Panc1 (cell line): ENCODE measurements around the gene USP10.

Source experiments
- POLR2AphosphoS5 ChIP-seq: IDR thresholded peaks from 2 replicates; pipeline ENCODE4 v1.6.1; 2012; ENCODE audit warnings: mild to moderate bottlenecking, low read depth, low read length, moderate library complexity
- TF ChIP-seq, protein P1 (sequence below): fragments of 450-650 bp; IDR thresholded peaks from 2 replicates; pipeline ENCODE4 v1.5.1; 2017; ENCODE audit warnings: mild to moderate bottlenecking

DNA sequence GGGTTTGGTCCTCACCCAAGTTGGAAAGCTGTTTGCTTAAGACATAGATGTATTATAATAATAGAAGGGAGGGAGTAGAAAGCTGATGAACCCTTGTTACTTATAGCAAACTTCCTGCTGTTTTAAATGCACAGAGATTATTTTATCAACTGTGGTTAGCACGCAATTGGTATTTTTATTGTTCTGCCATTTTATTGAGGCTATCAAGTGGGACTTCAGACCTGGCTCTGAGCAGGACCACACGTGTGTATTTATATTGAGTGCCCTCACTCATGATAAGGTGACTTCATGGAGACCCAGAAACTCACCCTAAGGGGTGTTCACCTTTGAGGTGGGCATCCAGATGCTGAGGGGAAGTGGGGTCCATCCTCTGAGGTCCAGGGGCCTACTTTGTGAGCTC lies 34.4 kb upstream of the USP10 start:
- TF ChIP-seq, protein P1, sequence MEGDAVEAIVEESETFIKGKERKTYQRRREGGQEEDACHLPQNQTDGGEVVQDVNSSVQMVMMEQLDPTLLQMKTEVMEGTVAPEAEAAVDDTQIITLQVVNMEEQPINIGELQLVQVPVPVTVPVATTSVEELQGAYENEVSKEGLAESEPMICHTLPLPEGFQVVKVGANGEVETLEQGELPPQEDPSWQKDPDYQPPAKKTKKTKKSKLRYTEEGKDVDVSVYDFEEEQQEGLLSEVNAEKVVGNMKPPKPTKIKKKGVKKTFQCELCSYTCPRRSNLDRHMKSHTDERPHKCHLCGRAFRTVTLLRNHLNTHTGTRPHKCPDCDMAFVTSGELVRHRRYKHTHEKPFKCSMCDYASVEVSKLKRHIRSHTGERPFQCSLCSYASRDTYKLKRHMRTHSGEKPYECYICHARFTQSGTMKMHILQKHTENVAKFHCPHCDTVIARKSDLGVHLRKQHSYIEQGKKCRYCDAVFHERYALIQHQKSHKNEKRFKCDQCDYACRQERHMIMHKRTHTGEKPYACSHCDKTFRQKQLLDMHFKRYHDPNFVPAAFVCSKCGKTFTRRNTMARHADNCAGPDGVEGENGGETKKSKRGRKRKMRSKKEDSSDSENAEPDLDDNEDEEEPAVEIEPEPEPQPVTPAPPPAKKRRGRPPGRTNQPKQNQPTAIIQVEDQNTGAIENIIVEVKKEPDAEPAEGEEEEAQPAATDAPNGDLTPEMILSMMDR, result no peak
- no peak for TF ChIP-seq POLR2AphosphoS5
